ENCODE results near the gene SETD1A.
"Not testable (repeated sequence)": the region's sequence is repeated elsewhere in the genome, so short reads cannot be mapped to it uniquely, and the experiment has no call there.

The SETD1A gene

GRCh38 chr16:31009120-31009519 is 51.6 kb downstream of the SETD1A start:
- no peak overlapping the region for H3K4me3 ChIP-seq (ENCODE audit: extremely low read depth, insufficient read depth, low read length, poor library complexity, severe bottlenecking)
- WGBS, 2 experiments (ENCODE audit: insufficient coverage in 2 of 2): 64 to 77% methylated on average over 4 to 5 of the region's 7 CpGs

DNA sequence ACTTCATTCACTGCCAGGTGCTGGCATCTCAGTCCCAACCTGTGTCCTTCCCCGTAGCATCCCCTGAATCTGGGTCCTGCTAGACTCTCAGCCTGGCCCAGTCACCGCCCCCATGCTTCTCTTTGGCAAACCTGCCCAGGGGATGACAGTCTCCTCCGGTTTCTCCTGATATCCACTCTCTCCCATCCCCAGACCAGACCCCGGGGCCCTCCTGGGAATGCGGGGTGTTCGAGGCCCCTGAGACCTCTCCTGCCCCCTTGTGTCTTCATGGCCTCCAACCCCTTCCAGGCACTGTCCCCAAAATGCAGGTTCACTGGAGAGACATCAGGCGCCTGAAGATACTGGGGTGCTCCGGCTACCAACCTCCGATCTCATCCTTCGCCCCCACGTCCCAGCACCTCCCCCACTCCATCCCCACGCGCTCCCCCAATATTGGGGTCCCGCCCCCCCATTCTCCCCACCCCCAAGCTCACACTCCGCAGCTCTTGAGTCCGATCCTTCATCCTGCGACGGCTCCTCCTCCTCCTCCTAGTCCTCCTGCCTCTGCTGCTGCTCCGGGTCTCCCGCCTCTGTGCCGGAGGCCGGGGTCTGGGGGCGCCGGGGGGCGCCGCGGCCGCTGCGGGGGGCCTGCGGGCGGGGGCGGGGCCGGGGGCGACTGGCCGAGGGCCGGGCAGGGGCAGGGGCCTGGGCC is 52.5 kb downstream of the SETD1A start:
- WGBS, 2 experiments (ENCODE audit: insufficient coverage in 2 of 2): 46 to 51% methylated on average over 9 to 12 of the region's 36 CpGs
- Histone ChIP-seq H3K4me3 (ENCODE audit: extremely low read depth, insufficient read depth, low read length, poor library complexity, severe bottlenecking) (peak overlapping the region; percentile 34), H3K9me3 (ENCODE audit: control insufficient read depth, low read length) (no peaks in the 10 kb centered on the region), H3K27ac (ENCODE audit: low read depth, low read length, severe bottlenecking) (no peak overlapping the region), H3K36me3 (ENCODE audit: control insufficient read depth, insufficient read depth, low read length) (no peaks in the 10 kb centered on the region), H3K4me1 (ENCODE audit: control insufficient read depth, insufficient read depth, low read length, poor library complexity, severe bottlenecking) (peaks cover 17% of the 10 kb centered on the region)

More at GRCh38 chr16:31009120-31009519, 51.6 kb downstream of the SETD1A start:
- Histone ChIP-seq H3K4me1 (ENCODE audit: control insufficient read depth, insufficient read depth, low read length, poor library complexity, severe bottlenecking) (peaks cover 17% of the 10 kb centered on the region), H3K36me3 (ENCODE audit: control insufficient read depth, insufficient read depth, low read length) (no peaks in the 10 kb centered on the region), H3K9me3 (ENCODE audit: control insufficient read depth, low read length) (no peaks in the 10 kb centered on the region), H3K27ac (ENCODE audit: low read depth, low read length, severe bottlenecking) (no peak overlapping the region)

DNA sequence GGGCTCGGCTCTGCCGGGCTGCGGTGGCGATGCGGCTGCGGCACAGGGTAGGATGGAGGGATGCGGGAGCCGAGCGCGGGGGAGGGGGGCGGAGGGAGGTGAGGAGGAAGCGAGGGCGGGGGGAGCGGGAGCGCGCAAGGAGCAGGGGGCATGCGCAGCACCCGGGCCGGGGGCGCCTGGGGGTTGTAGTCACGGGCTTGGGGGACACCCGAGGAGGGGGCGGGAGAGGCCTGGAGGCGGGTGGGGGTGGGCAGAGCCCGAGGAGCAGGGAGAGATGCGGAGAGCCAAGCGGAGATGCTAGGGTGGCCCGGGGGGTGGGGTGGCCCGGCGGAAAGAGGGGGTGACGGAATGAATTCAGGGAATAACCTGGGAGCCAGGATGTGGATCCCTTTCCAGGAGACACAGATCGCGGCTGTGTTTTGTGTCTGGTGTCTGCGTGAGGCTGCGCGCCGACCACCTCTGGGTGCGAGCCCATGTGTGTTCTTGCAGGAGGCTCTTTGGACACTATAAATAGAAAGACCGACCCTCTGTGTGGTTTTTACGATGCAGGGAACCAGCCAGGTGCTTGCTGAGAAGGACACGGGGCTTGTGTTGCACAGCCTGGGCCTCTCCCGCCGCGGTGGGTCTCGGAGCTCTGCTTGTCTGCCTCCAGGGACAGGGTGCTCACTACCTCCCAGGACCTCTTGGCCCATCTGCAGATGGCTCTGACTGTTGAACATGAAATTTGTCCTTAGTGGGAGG is 53.2 kb downstream of the SETD1A start, which contains the start of gene STX1B:
TSS of gene STX1B (minus strand) at position 54 of the 741 bp plus-strand sequence. CDS start 242 bp downstream, outside the sequence.
- H3K27ac ChIP-seq (ENCODE audit: low read depth, low read length, severe bottlenecking): no peak within 1 kb of the TSS
- peaks cover 17% of the 10 kb centered on the region for H3K4me1 ChIP-seq (ENCODE audit: control insufficient read depth, insufficient read depth, low read length, poor library complexity, severe bottlenecking)
- H3K36me3 ChIP-seq (ENCODE audit: control insufficient read depth, insufficient read depth, low read length): no peaks in the 10 kb centered on the region
- 36 to 37% methylated on average over 19 to 22 of the region's 45 CpGs for WGBS, 2 experiments (ENCODE audit: insufficient coverage in 2 of 2)
- H3K9me3 ChIP-seq (ENCODE audit: control insufficient read depth, low read length): no peaks in the 10 kb centered on the region
- H3K4me3 ChIP-seq (ENCODE audit: extremely low read depth, insufficient read depth, low read length, poor library complexity, severe bottlenecking): peak within 1 kb of the TSS; percentile 34

DNA sequence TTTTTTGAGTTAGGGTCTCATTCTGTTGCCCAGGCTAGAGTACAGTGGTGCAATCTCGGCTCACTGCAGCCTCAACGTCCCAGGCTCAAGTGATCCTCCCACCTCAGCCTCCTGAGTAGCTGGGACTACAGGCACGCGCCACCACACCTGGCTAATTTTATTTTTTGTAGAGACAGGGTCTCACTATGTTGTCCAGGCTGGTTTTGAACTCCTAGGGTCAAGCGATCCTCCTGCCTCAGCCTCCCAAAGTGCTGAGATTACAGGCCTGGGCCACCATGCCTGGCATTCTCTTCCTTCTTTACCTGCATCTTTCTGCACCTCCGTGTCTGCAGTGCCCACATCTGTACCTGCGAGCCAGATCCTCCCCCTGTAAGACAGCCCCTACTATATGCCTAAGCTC is 54.3 kb downstream of the SETD1A start:
- 92 to 99% methylated on average over 7 of the region's 7 CpGs for WGBS, 2 experiments (ENCODE audit: insufficient coverage in 2 of 2)
- H3K9me3 ChIP-seq (ENCODE audit: control insufficient read depth, low read length); H3K4me3 ChIP-seq (ENCODE audit: extremely low read depth, insufficient read depth, low read length, poor library complexity, severe bottlenecking); H3K36me3 ChIP-seq (ENCODE audit: control insufficient read depth, insufficient read depth, low read length); H3K27ac ChIP-seq (ENCODE audit: low read depth, low read length, severe bottlenecking); H3K4me1 ChIP-seq (ENCODE audit: control insufficient read depth, insufficient read depth, low read length, poor library complexity, severe bottlenecking): not testable (repeated sequence)

DNA sequence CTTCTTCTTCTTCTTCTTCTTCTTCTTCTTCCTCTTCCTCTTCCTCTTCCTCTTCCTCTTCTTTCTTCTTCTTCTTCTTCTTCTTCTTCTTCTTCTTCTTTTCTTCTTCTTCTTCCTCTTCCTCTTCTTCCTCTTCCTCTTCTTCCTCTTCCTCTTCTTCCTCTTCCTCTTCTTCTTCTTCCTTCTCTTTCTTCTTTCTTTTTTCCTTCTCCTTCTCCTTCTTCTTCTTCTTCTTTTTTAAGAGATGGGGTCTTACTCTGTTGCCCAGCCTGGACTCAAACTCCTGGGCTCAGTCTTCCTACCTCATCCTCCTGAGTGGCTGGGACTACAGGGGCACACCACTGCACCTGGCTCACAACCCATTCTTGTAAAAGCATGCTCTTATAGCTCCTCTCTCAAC is 55.7 kb downstream of the SETD1A start:
- not testable (repeated sequence) for H3K4me1 ChIP-seq (ENCODE audit: control insufficient read depth, insufficient read depth, low read length, poor library complexity, severe bottlenecking); H3K36me3 ChIP-seq (ENCODE audit: control insufficient read depth, insufficient read depth, low read length); H3K27ac ChIP-seq (ENCODE audit: low read depth, low read length, severe bottlenecking); H3K4me3 ChIP-seq (ENCODE audit: extremely low read depth, insufficient read depth, low read length, poor library complexity, severe bottlenecking); H3K9me3 ChIP-seq (ENCODE audit: control insufficient read depth, low read length)

- Histone ChIP-seq H3K4me3 (ENCODE audit: extremely low read depth, insufficient read depth, low read length, poor library complexity, severe bottlenecking) (no peak overlapping the region), H3K27ac (ENCODE audit: low read depth, low read length, severe bottlenecking) (no peak overlapping the region)
- 54 to 57% methylated on average over 3 of the region's 6 CpGs for WGBS, 2 experiments (ENCODE audit: insufficient coverage in 2 of 2)
Observed at GRCh38 chr16:31016018-31016417, 58.5 kb downstream of the SETD1A start.

DNA sequence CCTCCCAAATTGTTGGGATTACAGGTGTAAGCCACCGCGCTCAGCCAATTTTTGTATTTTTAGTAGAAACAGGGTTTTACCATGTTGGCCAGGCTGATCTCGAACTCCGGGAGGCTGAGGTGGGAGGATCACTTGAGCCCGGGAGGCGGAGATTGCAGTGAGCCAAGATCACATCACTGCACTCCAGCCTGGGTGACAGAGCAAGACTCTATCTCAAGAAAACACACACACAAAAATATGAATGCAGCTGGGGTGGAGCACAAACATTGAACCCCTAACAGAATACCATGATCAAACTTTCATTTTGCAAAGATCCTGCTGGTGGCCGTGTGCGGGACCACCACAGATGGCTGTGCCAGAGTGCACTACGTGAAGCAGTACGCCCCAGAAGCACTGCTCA is 60.2 kb downstream of the SETD1A start:
- not testable (repeated sequence) for H3K36me3 ChIP-seq (ENCODE audit: control insufficient read depth, insufficient read depth, low read length); H3K4me1 ChIP-seq (ENCODE audit: control insufficient read depth, insufficient read depth, low read length, poor library complexity, severe bottlenecking); H3K4me3 ChIP-seq (ENCODE audit: extremely low read depth, insufficient read depth, low read length, poor library complexity, severe bottlenecking); H3K27ac ChIP-seq (ENCODE audit: low read depth, low read length, severe bottlenecking); H3K9me3 ChIP-seq (ENCODE audit: control insufficient read depth, low read length)
- WGBS, 2 experiments (ENCODE audit: insufficient coverage in 2 of 2): 89 to 91% methylated on average over 6 to 7 of the region's 10 CpGs

More at GRCh38 chr16:31016018-31016417, 58.5 kb downstream of the SETD1A start:
- Histone ChIP-seq H3K9me3 (ENCODE audit: control insufficient read depth, low read length) (no peaks in the 10 kb centered on the region), H3K36me3 (ENCODE audit: control insufficient read depth, insufficient read depth, low read length) (no peaks in the 10 kb centered on the region), H3K4me1 (ENCODE audit: control insufficient read depth, insufficient read depth, low read length, poor library complexity, severe bottlenecking) (no peaks in the 10 kb centered on the region)

DNA sequence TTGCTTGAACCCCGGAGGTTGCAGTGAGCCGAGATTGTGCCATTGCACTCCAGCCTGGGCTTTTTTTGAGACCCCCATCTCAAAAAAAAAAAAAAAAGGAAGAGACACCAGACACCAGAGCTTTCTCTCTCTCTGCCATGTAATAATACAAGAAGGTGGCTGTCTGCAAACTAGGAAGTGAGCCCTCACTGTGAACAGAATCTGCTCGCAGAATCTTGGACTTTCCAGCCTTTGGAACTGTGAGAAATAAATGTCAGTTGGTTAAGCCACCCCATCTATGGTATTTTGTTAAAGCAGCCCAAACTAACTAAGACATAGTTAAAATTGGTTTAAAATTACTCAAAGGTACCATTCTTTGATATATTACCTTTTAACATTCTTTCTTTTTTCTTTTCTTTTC is 63.0 kb downstream of the SETD1A start:
- H3K27ac ChIP-seq (ENCODE audit: low read depth, low read length, severe bottlenecking): no peak overlapping the region
- H3K36me3 ChIP-seq (ENCODE audit: control insufficient read depth, insufficient read depth, low read length): no peaks in the 10 kb centered on the region
- no peak overlapping the region for H3K4me3 ChIP-seq (ENCODE audit: extremely low read depth, insufficient read depth, low read length, poor library complexity, severe bottlenecking)
- no peaks in the 10 kb centered on the region for H3K9me3 ChIP-seq (ENCODE audit: control insufficient read depth, low read length)
- no peaks in the 10 kb centered on the region for H3K4me1 ChIP-seq (ENCODE audit: control insufficient read depth, insufficient read depth, low read length, poor library complexity, severe bottlenecking)
- WGBS, 2 experiments (ENCODE audit: insufficient coverage in 2 of 2): 100% methylated on average over 1 of the region's 3 CpGs; no CpG with 5 or more reads in 1 of the 2 experiments

GRCh38 chr16:31022544-31023251 is 65.1 kb downstream of the SETD1A start:
- Histone ChIP-seq H3K9me3 (ENCODE audit: control insufficient read depth, low read length) (no peaks in the 10 kb centered on the region), H3K36me3 (ENCODE audit: control insufficient read depth, insufficient read depth, low read length) (no peaks in the 10 kb centered on the region), H3K4me1 (ENCODE audit: control insufficient read depth, insufficient read depth, low read length, poor library complexity, severe bottlenecking) (no peaks in the 10 kb centered on the region), H3K4me3 (ENCODE audit: extremely low read depth, insufficient read depth, low read length, poor library complexity, severe bottlenecking) (no peak overlapping the region), H3K27ac (ENCODE audit: low read depth, low read length, severe bottlenecking) (no peak overlapping the region)
- 85 to 91% methylated on average over 9 to 12 of the region's 12 CpGs for WGBS, 2 experiments (ENCODE audit: insufficient coverage in 2 of 2)

DNA sequence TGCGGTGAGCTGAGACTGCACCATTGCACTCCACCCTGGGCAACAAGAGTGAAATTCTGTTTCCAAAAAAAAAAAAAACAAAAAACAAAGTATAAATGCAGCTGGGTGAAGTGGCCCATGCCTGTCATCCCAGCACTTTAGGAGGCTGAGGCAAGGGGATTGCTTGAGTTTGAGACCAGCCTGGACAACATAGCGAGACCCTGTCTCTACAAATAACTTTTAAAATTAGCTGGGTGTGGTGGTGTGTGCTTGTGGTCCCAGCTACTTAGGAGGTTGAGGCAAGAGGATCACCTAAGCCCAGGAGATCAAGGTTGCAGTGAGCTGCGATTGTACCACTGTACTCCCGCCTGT is 65.7 kb downstream of the SETD1A start:
- Histone ChIP-seq H3K4me1 (ENCODE audit: control insufficient read depth, insufficient read depth, low read length, poor library complexity, severe bottlenecking) (no peaks in the 10 kb centered on the region), H3K27ac (ENCODE audit: low read depth, low read length, severe bottlenecking) (no peak overlapping the region), H3K9me3 (ENCODE audit: control insufficient read depth, low read length) (no peaks in the 10 kb centered on the region), H3K36me3 (ENCODE audit: control insufficient read depth, insufficient read depth, low read length) (no peaks in the 10 kb centered on the region), H3K4me3 (ENCODE audit: extremely low read depth, insufficient read depth, low read length, poor library complexity, severe bottlenecking) (no peak overlapping the region)
- 90 to 100% methylated on average over 2 of the region's 4 CpGs for WGBS, 2 experiments (ENCODE audit: insufficient coverage in 2 of 2)
